Measurements from ENCODE around the gene SNX7.

Gene SNX7, protein sequence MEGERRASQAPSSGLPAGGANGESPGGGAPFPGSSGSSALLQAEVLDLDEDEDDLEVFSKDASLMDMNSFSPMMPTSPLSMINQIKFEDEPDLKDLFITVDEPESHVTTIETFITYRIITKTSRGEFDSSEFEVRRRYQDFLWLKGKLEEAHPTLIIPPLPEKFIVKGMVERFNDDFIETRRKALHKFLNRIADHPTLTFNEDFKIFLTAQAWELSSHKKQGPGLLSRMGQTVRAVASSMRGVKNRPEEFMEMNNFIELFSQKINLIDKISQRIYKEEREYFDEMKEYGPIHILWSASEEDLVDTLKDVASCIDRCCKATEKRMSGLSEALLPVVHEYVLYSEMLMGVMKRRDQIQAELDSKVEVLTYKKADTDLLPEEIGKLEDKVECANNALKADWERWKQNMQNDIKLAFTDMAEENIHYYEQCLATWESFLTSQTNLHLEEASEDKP

DNA sequence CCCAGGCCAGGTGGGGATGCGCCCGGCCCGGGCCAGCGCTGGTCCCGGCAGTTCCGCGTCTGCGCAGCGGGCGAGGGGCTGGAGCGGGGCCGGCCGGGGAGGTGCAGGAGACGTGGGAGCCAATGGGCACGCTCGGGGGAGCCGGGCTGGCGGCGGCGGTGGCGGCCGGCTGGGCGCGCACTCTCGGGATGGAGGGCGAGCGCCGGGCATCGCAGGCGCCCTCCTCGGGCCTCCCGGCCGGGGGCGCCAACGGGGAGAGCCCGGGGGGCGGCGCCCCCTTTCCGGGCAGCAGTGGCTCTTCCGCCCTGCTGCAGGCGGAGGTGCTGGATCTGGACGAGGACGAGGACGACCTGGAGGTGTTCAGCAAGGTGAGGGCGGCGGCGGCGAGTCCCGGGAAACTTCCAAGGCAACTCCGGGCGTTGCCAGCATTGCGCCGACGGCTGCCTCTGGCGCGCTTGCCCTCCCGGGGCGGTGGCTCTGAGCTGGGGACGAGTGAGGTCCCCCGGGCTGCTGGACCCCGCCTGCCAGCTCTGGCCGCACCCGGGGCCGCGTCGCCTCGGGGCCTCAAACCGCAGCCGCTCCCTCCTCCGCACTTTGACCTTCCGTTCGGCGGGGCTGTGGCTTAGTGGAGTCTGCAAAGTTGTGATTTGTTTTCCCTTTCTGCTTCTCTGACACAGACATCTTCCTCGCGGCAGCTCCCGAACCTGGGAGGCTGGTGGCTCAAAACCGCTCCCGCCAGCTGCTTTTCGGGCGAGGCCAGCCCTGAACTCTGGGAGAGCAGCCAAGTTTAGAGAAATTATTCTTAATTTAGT is at the start of gene SNX7:
SNX7 (plus strand) TSS at position 178 of the 812 bp plus-strand sequence; CDS start at position 189, 11 bp downstream.
- DNase-seq (ENCODE audit: low spot score): peak; percentile 89
- peak; percentile 46 for FAIRE-seq

DNA sequence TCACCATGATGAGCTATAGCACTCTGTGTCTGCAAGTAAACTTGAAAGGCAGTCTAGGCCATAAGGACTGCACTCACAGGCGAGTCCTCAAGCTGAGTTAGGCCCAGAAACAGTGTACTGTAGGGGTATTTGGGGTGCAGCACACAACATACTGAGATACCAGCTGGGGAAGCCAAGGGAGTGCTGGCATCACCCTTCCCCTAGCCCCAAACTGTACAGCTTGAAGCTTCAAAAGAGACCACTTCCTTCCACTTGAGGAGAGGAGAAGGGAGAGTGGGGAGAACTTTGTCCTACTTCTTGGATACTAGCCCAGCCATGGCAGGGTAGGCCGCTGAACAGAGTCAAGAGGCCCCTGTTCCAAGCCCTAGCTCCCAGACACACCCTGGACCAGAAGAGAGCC is 24.2 kb upstream of the SNX7 start:
- DNase-seq (ENCODE audit: low spot score) (no peak), FAIRE-seq (no peak)

DNA sequence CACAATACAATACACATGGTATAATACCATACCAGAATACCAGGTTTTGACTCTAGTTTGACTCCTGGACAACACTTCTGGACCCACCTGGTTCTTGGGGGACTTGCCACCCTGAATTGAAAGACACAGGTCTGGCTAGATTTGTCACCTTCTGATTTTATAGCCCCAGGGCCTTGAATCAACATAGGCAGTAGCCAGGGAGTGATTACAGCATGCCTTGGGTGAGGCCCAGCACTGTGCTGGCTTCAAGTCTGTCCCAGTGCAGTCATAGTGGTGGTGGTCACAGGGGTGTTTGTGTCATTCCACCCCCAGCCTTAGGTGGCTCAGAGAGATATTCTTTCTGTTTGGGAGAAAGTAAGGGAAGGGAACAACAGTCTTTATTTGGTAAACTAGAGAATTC is 23.3 kb upstream of the SNX7 start:
- DNase-seq (ENCODE audit: low spot score): no peak
- no peak for FAIRE-seq

DNA sequence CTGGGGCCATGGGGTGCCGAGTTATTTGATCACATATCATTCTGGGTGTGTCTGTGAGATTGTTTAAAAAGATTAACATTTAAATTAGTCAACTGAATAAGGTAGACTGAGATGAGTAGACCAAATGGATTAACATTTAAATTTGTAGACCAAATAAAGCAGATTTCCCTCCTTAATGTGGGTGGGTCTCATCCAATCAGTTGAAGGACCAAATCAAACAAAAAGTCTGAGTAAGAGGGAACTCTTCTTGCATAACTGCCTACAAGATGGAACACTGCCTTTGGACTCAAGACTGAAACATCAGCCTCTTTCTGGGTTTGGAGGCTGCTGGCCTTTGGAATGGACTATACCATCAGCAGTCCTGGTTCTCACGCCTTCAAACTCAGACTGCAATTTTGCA is 17.0 kb upstream of the SNX7 start:
- FAIRE-seq (no peak), DNase-seq (ENCODE audit: low spot score) (no peak)

DNA sequence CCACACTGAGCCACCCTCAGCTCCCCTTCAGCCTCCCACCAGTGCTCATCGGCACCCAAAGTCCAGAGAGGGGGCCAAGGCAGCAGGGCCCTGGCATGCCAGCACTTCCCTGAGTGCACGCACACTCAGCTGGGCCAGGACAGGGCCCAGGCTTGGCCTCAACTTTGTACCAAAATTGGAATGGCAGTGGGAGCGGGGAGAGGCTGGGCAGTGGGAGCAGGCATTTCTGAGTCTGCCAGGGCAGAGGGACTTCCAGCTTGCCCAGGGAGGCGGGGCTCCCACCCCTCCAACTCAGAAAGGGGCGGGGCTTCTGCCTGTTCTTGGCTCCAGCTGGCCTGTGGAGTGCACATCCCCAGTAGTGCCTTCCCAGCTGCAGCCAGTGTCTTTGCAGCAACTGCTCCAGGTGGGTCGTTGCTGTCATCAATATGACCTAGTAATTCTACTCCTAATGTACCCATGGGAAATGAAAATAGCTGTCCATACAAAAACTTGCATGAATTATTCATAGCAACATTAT is 10.3 kb upstream of the SNX7 start:
- DNase-seq (ENCODE audit: low spot score) (no peak), FAIRE-seq (no peak)

GRCh38 chr1:98653123-98653522 is 8.4 kb upstream of the SNX7 start:
- no peak for DNase-seq (ENCODE audit: low spot score)
- FAIRE-seq: no peak

GRCh38 chr1:98659879-98660278 is 1.6 kb upstream of the SNX7 start:
- FAIRE-seq (no peak), DNase-seq (ENCODE audit: low spot score) (no peak)

- DNase-seq (ENCODE audit: low spot score): no peak
- FAIRE-seq: no peak
Measured at GRCh38 chr1:98660940-98661543, 479 bp upstream of the SNX7 start.

- DNase-seq (ENCODE audit: low spot score): peak; percentile 35
- no peak for FAIRE-seq
Measured at GRCh38 chr1:98662356-98662670, 792 bp downstream of the SNX7 start.

DNA sequence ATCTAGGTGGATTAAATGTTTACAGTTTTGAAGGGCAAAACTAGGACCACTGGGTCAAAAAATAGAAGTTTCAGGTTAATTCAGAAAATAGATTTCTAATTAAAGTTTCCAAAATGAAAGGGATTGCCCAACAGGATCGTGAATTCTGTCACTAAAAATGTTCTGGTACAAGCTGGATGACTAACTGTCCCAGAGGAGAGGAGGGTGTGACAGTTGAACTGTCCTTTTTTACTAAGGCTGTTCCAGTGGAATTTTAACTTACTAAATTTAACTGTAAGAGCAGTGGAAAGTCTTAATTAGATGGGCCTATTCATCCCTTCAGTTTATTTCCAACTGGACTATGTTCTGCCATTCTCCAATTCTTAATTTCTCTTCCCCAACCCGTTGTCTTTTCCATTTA is 7.2 kb downstream of the SNX7 start:
- DNase-seq (ENCODE audit: low spot score): no peak
- no peak for FAIRE-seq

- FAIRE-seq: no peak
Measured at GRCh38 chr1:98669355-98670296, 8.1 kb downstream of the SNX7 start.

DNA sequence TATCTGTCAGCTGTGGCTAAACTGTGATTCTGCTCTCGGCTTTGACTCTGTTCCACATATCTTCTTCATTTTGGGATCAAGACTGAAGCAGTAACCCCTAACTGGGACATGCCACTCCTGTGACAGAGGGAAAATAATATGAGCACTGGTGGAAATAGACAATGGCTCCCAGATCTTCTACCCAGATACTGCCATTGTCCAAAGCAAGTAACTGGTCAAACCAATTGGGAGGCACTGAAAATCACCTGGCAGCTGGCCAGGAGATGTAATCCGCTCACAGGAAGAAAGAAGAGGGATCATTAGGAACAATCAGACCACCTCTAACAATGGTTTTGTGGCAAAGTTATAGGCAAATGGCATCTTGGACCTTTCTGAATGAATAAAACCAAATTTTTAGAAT is 10.7 kb downstream of the SNX7 start:
- no peak for DNase-seq (ENCODE audit: low spot score)
- FAIRE-seq: no peak

More at GRCh38 chr1:98669355-98670296, 8.1 kb downstream of the SNX7 start:
- no peak for DNase-seq (ENCODE audit: low spot score)

DNA sequence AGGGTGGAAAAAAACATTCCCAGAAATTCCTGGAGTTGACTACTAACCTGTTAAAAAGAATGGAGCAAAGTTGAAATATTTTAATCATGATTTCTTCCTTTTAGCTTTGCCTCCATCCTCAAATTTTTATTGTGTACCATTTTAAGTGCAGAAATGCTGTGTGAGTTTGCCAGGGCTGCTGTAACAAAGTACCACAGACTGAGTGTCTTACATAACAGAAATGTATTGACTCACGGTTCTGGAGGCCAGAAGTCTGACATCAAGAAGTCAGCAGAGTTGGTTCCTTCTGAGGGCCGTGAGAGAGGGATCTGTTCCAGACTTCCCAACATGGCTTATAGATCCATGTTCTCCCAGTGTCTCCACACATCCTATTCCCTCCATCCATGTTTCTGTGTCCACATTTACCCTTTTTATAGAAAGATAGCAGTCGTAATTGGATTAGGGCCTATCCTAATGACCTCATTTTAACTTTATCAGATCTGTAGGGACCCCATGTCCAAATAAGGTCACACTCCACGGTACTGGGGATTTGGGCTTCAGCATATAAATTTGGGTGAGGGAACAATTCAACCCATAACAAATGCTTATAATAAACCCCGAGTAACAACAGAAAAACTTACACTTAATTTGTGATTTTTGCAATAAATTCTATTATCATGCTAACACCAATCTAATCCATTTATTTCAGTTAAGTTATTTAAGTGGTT is 12.7 kb downstream of the SNX7 start:
- FAIRE-seq (no peak), DNase-seq (ENCODE audit: low spot score) (no peak)

DNA sequence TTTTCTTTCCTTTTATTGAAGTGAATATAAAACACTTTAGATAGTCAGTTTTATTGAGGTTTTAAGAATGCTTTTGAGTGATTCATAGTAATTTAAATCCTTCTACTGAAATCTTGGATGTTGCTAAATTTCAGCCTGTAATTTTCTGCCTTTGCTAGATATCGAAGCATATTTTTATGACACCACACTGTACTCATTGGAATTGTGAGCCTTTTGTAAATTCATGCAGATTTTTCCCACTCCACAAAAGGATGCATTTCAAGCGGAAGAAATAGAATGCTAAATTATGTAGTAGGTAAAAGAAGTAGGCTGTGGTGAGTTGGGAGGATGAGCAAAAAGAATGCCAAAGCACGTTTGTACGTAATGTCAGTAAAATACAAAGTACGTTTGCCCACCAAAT is 13.8 kb downstream of the SNX7 start:
- DNase-seq (ENCODE audit: low spot score) (no peak), FAIRE-seq (no peak)

- FAIRE-seq: no peak
- DNase-seq (ENCODE audit: low spot score): peak; percentile 25
Measured at GRCh38 chr1:98677288-98677687, 15.8 kb downstream of the SNX7 start.

DNA sequence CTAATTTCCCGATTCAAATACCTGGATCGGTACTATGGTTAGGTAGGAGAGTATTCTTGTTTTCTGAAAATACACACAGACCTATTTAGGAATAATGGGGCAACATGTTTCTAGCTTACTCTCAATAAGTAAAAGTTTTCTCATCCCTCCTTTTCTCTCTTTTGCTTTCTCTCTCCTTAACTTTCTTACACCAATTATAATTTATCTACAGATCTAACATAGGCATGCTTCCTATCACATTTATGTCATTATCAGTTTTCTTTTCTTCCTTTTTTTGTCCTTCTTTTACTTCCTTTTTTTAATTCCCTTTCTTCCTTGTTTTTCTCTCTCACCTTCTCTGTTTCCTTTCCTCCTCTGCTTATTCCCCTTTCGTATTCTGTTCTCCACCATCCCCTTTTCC is 20.3 kb downstream of the SNX7 start:
- DNase-seq (ENCODE audit: low spot score) (no peak), FAIRE-seq (no peak)

DNA sequence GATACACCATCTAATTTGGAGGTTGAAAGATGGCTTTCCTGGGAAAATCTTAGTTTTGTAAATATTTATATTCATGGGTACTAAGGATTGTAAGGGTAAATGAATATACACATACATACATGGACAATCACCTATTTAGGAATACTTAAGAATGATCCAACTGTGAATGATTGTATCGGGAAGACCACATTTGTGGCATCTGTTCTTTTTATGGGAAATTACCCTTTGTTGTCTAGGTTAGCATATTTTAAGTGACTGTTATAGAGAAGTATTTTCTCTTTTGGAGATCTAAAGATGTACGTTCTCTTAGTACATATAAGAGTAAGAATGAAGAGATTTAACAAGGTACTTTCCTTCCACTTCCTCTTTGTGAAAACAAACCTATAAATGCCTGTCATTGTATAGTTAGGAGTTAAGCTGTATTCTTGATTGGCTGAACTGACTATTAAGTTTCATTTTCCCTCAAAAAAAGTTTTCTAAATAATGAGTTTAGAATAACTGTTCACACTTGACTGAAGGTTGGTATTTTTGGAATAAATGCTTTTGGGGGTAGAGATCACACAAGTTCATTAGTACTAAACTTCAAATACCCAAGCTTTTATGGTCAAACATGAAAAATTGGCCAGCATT is 26.7 kb downstream of the SNX7 start:
- FAIRE-seq (no peak), DNase-seq (ENCODE audit: low spot score) (no peak)

- no peak for FAIRE-seq
Measured at GRCh38 chr1:98690576-98690975, 29.1 kb downstream of the SNX7 start.

DNA sequence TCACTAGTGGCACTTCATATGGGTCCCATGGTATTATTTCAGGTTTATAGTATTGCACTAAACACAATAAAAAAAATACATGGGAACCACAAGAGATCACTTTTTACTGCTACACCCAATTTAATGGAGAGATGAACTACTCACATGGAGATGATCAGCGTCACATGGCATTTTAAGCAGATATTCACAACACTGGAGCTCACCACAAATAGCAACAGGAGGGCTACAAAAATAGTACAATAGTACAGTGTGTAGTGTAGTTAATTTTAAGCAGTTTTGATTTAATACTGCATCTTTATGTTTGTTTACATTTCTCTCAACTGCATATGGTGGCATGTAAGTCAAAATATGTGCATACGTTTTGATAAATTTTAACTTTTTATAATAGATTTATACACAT is 31.0 kb downstream of the SNX7 start:
- no peak for DNase-seq (ENCODE audit: low spot score)
- no peak for FAIRE-seq

More at GRCh38 chr1:98690576-98690975, 29.1 kb downstream of the SNX7 start:
- DNase-seq (ENCODE audit: low spot score): no peak

GRCh38 chr1:98693385-98693784 is 31.9 kb downstream of the SNX7 start:
- FAIRE-seq (no peak), DNase-seq (ENCODE audit: low spot score) (no peak)

Data from urothelium cell line (cell line).